ENCODE measurements around the gene CADM1.

DNA sequence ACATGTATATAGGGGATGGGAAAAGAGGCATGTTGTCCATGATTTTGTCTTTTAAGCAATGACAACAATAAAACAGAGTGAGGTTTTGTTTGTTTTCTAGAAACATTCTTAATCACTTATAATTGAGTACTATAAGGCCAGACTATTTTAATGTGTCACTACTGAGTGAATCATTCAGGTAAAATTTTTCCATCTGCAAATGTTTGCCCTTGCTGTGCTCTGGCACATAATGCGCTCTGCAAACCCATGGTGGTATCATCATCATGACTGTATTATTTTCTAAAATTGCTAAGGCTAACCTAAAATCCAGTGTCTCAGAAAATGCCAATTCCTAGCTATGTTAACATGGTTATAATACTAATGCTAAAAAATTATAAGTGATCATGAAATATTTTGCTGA, 261.2 kb downstream of the CADM1 start:
- TF ChIP-seq POLR2A (IDR thresholded peaks at IDR 0.05) (no peak), CTCF (IDR thresholded peaks at IDR 0.05) (no peak), POLR2AphosphoS5 (IDR thresholded peaks at IDR 0.05) (no peak)
